Measurements from ENCODE around the gene CDCA5.
A peak's percentile ranks its signal among the peaks of the same experiment; 100 is the strongest.

The CDCA5 gene

GRCh38 chr11:65040847-65041622 is 42.8 kb downstream of the CDCA5 start, which contains the start of gene SAC3D1:
Gene SAC3D1 (plus strand): TSS chr11:65041210. CDS start chr11:65041293, 83 bp downstream.
- DNase-seq, result peak; percentile 87 to 90

DNA sequence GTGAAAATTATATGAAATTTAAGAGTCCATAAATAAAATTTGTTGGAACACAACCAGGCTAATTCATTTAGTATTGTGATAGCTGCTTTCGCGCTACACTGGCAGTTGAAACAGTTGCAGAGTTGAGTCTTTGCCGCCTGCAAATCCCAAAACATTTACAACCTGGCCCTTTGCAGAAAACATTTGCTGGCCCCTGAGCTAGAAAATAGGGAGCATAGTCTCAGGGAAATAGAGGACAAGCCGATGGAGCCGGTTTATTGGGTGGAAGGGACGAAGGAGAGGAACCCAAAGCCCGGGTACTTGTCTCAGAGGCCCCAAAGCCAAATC is 43.4 kb downstream of the CDCA5 start:
- DNase-seq, result no peak

DNA sequence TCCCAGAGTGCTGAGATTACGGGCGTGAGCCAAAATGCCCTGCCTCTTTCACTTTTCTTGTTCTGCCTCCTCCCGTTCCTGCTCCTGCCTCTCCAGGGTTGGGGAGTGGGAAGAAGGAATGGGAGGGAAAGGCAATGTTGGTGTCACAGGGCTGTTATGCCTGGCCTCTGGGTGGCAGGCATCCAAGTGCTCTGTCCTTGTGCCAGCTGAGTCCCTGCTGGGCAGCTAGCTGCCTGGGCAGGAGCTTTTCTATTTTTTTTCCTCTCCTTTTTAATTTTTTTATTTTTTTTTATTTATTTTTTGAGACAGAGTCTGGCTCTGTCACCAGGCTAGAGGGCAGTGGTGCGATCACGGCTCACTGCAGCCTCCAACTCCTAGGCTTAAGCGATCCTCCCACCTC is 46.9 kb downstream of the CDCA5 start:
- no peak for DNase-seq

DNA sequence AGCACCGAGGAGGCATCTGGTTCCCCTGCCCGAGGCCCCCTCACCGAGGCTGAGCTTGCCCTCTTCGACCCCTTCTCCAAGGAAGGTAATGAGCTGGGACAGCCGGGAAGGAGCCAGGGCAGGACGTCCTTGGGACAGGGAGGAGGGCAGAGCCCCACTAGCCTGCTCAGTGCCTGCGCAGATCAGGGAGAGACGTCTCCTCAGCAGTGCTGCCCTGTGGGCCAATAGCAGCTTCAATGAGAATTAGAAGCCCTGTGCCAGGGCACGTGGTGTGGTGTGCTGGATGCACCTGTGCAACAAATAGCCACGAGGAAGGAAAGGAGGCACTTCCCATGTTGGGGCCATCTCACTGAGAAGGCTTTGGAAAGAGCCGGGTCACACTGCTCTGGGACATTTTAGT is 48.3 kb downstream of the CDCA5 start:
- no peak for DNase-seq

- no peak for DNase-seq
Measured at GRCh38 chr11:65034423-65034822, 49.4 kb downstream of the CDCA5 start.

DNA sequence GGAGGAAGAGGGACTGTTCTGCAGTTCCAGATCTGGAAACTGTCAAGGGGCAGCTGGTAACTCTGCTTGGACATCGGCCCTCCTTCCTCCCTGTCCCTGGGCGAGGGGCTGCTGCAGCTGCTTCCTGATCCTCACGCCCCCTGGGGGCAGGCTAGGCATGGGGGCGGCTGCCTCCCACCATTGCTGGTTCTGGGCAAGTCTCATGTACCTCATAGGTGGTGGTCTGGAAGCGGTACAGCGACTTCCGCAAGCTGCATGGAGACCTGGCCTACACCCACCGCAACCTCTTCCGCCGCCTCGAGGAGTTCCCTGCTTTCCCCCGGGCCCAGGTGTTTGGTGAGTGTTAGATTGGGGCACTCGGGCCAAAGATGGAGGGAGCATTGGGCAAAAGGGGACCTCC is 51.6 kb downstream of the CDCA5 start:
- no peak for DNase-seq
